Bronchial epithelial cell (primary cell): Measurements from ENCODE around the gene AQR. TPM values are rescaled to one million over a fixed set of nuclear protein-coding genes. Genes with fewer than 3 reads are reported as not detected.

ENCODE experiments used
- DNase-seq: peaks from one replicate; pipeline ENCODE4 v3.0.0-alpha.2; 2010; ENCODE audit warnings: low read depth
- FAIRE-seq: peaks from 2 replicates; lab custom pipeline; 2011; peaks lifted over from hg19 to GRCh38; lab: Jason Lieb, UNC
- H3K27me3 ChIP-seq: 2 replicates; pipeline ENCODE4 v1.5.1; 2011; ENCODE audit warnings: low read length; ENCODE audit not compliant: control insufficient read depth, insufficient read depth
- H3K36me3 ChIP-seq: 2 replicates; pipeline ENCODE4 v1.5.1; 2011; ENCODE audit warnings: low read length; ENCODE audit not compliant: control insufficient read depth, insufficient read depth
- H3K4me3 ChIP-seq: 2 replicates; pipeline ENCODE4 v1.5.1; 2011; ENCODE audit warnings: mild to moderate bottlenecking, low read depth, low read length, control low read depth
- CTCF ChIP-seq: IDR thresholded peaks from 2 replicates; pipeline ENCODE4 v1.5.1; 2011; ENCODE audit warnings: mild to moderate bottlenecking, moderate library complexity, low read length, control low read depth, inconsistent platforms; ENCODE audit not compliant: insufficient read depth, severe bottlenecking
- total RNA-seq: library from RNA; depleted of rRNA; stranded (reverse); fragments of >200 nt; gene quantifications from 2 replicates; pipeline ENCODE4 v1.2.1, GENCODE V29; 2014

Gene AQR
- total RNA-seq, 1 donor from 2014 or later = 14.7 TPM

- Histone ChIP-seq H3K36me3 (peaks cover 2% of the 10 kb centered on the region), H3K27me3 (no peaks in the 10 kb centered on the region), H3K4me3 (peak within 1 kb of the TSS; percentile 60)
- no peak for TF ChIP-seq CTCF
- FAIRE-seq (no peak), DNase-seq (peak; percentile 54)
Observed at GRCh38 chr15:34988027-34988902, 18.7 kb upstream of the AQR start, which contains the start of gene ZNF770. Gene ZNF770 (minus strand): TSS chr15:34988287. CDS start chr15:34983434, 4,853 bp downstream.

DNA sequence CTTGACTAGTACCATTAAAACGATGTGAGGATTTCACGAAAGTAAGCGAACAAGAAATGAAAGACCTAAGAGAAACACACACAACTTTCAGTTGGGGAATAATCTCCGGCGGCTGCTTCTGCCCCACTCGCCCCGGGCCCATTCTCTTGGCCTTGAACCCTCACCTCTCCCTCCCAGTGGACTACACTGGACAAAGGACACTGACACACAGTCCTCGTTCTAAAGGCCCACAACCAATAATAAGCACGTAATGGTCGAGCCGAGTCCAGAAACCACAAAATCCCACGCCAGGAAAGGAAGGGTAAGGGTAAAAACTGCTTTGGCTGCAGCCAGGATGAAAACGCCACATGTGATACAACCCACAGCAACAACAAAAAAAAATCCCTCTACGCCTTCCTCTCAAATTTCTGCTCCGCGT is 18.1 kb upstream of the AQR start:
- no peak for TF ChIP-seq CTCF
- Histone ChIP-seq H3K27me3 (no peaks in the 10 kb centered on the region), H3K4me3 (peak overlapping the region; percentile 60), H3K36me3 (peaks cover 2% of the 10 kb centered on the region)
- no peak for DNase-seq
- no peak for FAIRE-seq

GRCh38 chr15:34986771-34987480 is 17.4 kb upstream of the AQR start:
- Histone ChIP-seq H3K27me3 (no peaks in the 10 kb centered on the region), H3K4me3 (peak overlapping the region; percentile 60), H3K36me3 (peaks cover 2% of the 10 kb centered on the region)
- peak; percentile 38 for DNase-seq
- TF ChIP-seq CTCF = no peak
- FAIRE-seq = no peak

DNA sequence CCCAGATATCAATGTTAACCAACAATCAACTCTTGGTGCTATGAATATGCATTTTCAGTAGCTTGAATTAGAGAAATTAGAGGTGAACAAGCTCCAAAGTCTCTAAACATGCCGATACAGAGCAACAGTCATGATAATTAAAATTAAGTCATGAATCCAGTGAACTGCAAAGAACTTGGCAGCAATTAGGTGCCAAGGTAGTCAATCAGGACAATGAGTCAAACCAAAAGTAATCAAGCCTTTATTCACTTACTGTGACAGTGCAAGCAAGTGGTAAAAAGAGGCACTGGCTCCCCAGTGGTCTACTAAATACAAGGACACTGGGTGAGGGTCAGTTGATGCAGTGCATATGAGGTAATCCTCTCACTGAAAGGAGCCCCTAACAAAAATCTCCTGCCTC is 16.8 kb upstream of the AQR start:
- TF ChIP-seq CTCF = no peak
- FAIRE-seq = no peak
- DNase-seq = peak; percentile 46
- Histone ChIP-seq H3K36me3 (peaks cover 2% of the 10 kb centered on the region), H3K27me3 (no peaks in the 10 kb centered on the region), H3K4me3 (peak overlapping the region; percentile 60)

DNA sequence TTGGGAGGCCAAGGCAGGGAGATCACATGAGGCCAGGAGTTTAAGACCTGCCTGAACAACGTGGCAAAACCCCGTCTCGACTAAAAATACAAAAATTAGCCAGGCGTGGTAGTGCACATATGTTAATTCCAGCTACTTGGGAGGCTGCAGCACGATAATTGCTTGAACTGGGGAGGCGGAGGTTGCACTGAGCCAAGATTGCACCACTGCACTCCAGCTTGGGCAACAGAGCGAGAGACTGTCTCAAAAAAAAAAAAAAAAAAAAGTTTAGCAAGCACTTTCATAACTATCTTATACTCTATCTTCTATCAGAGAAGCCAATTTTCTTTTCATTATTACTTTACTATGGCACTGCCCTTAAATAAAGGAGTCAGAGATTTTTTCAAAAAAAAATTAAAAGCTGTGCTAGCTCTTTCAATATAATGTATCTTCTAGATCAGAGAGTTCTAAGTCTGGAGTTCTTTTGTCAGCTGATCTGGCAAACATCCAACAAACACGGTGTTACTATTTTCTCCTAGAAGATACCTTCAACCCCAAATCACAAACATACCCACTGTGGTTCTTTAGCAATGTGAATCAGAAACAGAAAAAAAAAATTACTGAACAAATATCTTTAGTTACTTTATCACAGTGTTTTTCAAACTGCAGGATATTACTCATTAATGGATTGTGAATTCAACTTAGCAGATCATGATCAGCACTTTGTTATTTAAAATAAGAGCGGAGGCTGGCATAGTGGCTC is 15.5 kb upstream of the AQR start:
- TF ChIP-seq CTCF = no peak
- no peak for FAIRE-seq
- H3K4me3 ChIP-seq = no peak overlapping the region
- peaks cover 2% of the 10 kb centered on the region for H3K36me3 ChIP-seq
- DNase-seq = peak; percentile 17
- H3K27me3 ChIP-seq = no peaks in the 10 kb centered on the region
